HL-60 (cell line): Measurements from ENCODE around the gene ZNF346.

Experiments
- DNase-seq, 2 experiments: peaks; one replicate each; pipeline ENCODE4 v3.0.0-alpha.2; 2010 to 2020; ENCODE audit warnings: low read depth in 1 of 2, low spot score in 1 of 2
- H3K27ac ChIP-seq: fragments of 250-450 bp; sonication (Bioruptor Pico); replicated peaks from 2 replicates; pipeline ENCODE4 v1.5.1; 2020; ENCODE audit warnings: mild to moderate bottlenecking, moderate library complexity
- H3K27me3 ChIP-seq: fragments of 250-450 bp; sonication (Bioruptor Pico); 2 replicates; pipeline ENCODE4 v1.5.1; 2021; ENCODE audit warnings: mild to moderate bottlenecking, moderate library complexity; ENCODE audit not compliant: insufficient read depth, poor library complexity, severe bottlenecking
- H3K4me3 ChIP-seq: replicated peaks from 2 replicates; pipeline ENCODE4 v1.5.1; 2011; ENCODE audit warnings: mild to moderate bottlenecking, control low read depth, low read length; ENCODE audit not compliant: insufficient read depth
- CTCF ChIP-seq: IDR thresholded peaks from one replicate; pipeline ENCODE4 v1.5.1; 2011; ENCODE audit warnings: low read length, control low read depth, inconsistent platforms; ENCODE audit not compliant: insufficient read depth
- GABPA ChIP-seq: IDR thresholded peaks from 2 replicates; pipeline ENCODE4 v1.6.1; 2012; ENCODE audit warnings: low read depth
- POLR2AphosphoS5 ChIP-seq: IDR thresholded peaks from 2 replicates; pipeline ENCODE4 v1.6.1; 2012; ENCODE audit warnings: low read depth
- SPI1 ChIP-seq: IDR thresholded peaks from 2 replicates; pipeline ENCODE4 v1.6.1; 2012; ENCODE audit warnings: low read depth, mild to moderate bottlenecking, borderline replicate concordance
- TF ChIP-seq, protein P1 (sequence below): IDR thresholded peaks from 2 replicates; pipeline ENCODE4 v1.6.1; 2012; ENCODE audit warnings: low read depth; ENCODE audit not compliant: insufficient replicate concordance

The ZNF346 gene

DNA sequence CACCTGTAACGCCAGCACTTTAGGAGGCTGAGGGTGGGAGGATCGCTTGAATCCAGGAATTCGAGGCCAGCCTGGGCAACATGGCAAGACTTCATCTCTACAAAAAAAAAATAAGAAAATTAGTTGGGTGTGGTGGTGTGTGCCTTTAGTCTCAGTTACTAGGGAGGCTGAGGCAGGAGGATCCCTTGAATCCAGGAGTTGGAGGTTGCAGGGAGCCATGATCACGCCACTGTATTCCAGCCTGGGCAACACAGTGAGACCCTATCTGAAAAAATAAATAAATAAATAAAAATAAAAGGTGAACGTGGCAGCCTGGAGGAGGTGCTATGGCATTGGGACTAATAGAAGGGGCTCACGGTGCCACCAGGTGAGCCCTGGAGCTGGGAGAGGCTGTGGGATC, 71.3 kb downstream of the ZNF346 start:
- no peak overlapping the region for H3K4me3 ChIP-seq
- H3K27me3 ChIP-seq: no peaks in the 10 kb centered on the region
- no peak for TF ChIP-seq POLR2AphosphoS5
- no peak for TF ChIP-seq SPI1
- TF ChIP-seq, protein P1, sequence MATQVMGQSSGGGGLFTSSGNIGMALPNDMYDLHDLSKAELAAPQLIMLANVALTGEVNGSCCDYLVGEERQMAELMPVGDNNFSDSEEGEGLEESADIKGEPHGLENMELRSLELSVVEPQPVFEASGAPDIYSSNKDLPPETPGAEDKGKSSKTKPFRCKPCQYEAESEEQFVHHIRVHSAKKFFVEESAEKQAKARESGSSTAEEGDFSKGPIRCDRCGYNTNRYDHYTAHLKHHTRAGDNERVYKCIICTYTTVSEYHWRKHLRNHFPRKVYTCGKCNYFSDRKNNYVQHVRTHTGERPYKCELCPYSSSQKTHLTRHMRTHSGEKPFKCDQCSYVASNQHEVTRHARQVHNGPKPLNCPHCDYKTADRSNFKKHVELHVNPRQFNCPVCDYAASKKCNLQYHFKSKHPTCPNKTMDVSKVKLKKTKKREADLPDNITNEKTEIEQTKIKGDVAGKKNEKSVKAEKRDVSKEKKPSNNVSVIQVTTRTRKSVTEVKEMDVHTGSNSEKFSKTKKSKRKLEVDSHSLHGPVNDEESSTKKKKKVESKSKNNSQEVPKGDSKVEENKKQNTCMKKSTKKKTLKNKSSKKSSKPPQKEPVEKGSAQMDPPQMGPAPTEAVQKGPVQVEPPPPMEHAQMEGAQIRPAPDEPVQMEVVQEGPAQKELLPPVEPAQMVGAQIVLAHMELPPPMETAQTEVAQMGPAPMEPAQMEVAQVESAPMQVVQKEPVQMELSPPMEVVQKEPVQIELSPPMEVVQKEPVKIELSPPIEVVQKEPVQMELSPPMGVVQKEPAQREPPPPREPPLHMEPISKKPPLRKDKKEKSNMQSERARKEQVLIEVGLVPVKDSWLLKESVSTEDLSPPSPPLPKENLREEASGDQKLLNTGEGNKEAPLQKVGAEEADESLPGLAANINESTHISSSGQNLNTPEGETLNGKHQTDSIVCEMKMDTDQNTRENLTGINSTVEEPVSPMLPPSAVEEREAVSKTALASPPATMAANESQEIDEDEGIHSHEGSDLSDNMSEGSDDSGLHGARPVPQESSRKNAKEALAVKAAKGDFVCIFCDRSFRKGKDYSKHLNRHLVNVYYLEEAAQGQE: no peak
- no peak for TF ChIP-seq GABPA
- TF ChIP-seq CTCF: no peak
- no peak for DNase-seq
- H3K27ac ChIP-seq: no peak overlapping the region

GRCh38 chr5:177094224-177095087, 72.0 kb downstream of the ZNF346 start:
- peak in 1 of 2 experiments; percentile 27 for DNase-seq
- Histone ChIP-seq H3K27ac (no peak overlapping the region), H3K27me3 (no peaks in the 10 kb centered on the region), H3K4me3 (no peak overlapping the region)
- TF ChIP-seq, protein P1: no peak
- TF ChIP-seq GABPA (no peak), SPI1 (no peak), POLR2AphosphoS5 (no peak), CTCF (no peak)

- H3K27ac ChIP-seq: no peak overlapping the region
- no peak overlapping the region for H3K4me3 ChIP-seq
- TF ChIP-seq CTCF (no peak), GABPA (no peak), SPI1 (no peak), POLR2AphosphoS5 (no peak)
- TF ChIP-seq, protein P1: no peak
- no peaks in the 10 kb centered on the region for H3K27me3 ChIP-seq
- DNase-seq: no peak
Measured at GRCh38 chr5:177095088-177095669, 72.7 kb downstream of the ZNF346 start.
